ENCODE results near the gene PDE4C. TPM values are rescaled to one million over a fixed set of nuclear protein-coding genes. Genes with fewer than 3 reads are reported as not detected.

Gene PDE4C
- polyA plus RNA-seq, 1 donor from 2014 or later, result 1.6 TPM

DNA sequence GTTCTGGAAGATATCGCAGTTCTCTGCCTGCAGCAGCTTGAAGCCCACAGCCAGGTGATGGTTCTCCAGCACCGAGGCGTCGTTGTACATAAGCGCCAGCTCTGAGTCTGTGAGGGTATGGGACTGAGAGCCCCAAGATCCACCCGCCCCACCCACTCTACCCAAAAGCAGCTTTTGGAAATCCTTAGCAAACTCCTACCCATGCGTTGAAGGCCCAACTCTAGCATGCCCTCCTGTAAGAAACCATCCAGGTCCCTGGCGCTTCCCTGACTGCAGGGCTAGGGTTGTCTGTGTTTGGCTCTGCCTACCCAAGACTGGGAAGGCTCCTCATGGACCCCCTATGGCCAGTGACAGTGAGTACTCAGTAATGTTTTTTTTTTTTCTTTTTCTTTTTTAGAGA is 9.4 kb downstream of the PDE4C start:
- H3K9me3 ChIP-seq (ENCODE audit: low read length), result no peaks in the 10 kb centered on the region
- H3K79me2 ChIP-seq (replicated peaks; ENCODE audit: insufficient read depth, low read length), result no peaks in the 10 kb centered on the region
- no peak overlapping the region for H3K4me2 ChIP-seq (ENCODE audit: low read length)
- peaks cover 5% of the 10 kb centered on the region for H3K27me3 ChIP-seq (ENCODE audit: insufficient read depth, low read depth, low read length)
- no peak overlapping the region for H3K27ac ChIP-seq (ENCODE audit: low read length)
- TF ChIP-seq SMC3 (conservative IDR thresholded peaks at IDR 0.05; ENCODE audit: poor library complexity) (no peak), MXI1 (conservative IDR thresholded peaks at IDR 0.05; ENCODE audit: poor library complexity, severe bottlenecking) (no peak), RAD21 (conservative IDR thresholded peaks at IDR 0.05) (no peak), EZH2 (IDR thresholded peaks at IDR 0.05; ENCODE audit: borderline replicate concordance, insufficient read depth, low read length, poor library complexity, severe bottlenecking) (no peak), EP300 (conservative IDR thresholded peaks at IDR 0.05; ENCODE audit: poor library complexity, severe bottlenecking) (no peak), TAF1 (IDR thresholded peaks at IDR 0.05; ENCODE audit: low read depth) (no peak), POLR2AphosphoS5 (IDR thresholded peaks at IDR 0.05) (no peak)
- TF ChIP-seq, protein P1, sequence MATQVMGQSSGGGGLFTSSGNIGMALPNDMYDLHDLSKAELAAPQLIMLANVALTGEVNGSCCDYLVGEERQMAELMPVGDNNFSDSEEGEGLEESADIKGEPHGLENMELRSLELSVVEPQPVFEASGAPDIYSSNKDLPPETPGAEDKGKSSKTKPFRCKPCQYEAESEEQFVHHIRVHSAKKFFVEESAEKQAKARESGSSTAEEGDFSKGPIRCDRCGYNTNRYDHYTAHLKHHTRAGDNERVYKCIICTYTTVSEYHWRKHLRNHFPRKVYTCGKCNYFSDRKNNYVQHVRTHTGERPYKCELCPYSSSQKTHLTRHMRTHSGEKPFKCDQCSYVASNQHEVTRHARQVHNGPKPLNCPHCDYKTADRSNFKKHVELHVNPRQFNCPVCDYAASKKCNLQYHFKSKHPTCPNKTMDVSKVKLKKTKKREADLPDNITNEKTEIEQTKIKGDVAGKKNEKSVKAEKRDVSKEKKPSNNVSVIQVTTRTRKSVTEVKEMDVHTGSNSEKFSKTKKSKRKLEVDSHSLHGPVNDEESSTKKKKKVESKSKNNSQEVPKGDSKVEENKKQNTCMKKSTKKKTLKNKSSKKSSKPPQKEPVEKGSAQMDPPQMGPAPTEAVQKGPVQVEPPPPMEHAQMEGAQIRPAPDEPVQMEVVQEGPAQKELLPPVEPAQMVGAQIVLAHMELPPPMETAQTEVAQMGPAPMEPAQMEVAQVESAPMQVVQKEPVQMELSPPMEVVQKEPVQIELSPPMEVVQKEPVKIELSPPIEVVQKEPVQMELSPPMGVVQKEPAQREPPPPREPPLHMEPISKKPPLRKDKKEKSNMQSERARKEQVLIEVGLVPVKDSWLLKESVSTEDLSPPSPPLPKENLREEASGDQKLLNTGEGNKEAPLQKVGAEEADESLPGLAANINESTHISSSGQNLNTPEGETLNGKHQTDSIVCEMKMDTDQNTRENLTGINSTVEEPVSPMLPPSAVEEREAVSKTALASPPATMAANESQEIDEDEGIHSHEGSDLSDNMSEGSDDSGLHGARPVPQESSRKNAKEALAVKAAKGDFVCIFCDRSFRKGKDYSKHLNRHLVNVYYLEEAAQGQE (IDR thresholded peaks at IDR 0.05; ENCODE audit: borderline replicate concordance), result no peak
- TF ChIP-seq, protein P2, sequence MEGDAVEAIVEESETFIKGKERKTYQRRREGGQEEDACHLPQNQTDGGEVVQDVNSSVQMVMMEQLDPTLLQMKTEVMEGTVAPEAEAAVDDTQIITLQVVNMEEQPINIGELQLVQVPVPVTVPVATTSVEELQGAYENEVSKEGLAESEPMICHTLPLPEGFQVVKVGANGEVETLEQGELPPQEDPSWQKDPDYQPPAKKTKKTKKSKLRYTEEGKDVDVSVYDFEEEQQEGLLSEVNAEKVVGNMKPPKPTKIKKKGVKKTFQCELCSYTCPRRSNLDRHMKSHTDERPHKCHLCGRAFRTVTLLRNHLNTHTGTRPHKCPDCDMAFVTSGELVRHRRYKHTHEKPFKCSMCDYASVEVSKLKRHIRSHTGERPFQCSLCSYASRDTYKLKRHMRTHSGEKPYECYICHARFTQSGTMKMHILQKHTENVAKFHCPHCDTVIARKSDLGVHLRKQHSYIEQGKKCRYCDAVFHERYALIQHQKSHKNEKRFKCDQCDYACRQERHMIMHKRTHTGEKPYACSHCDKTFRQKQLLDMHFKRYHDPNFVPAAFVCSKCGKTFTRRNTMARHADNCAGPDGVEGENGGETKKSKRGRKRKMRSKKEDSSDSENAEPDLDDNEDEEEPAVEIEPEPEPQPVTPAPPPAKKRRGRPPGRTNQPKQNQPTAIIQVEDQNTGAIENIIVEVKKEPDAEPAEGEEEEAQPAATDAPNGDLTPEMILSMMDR (IDR thresholded peaks at IDR 0.05; ENCODE audit: poor library complexity, severe bottlenecking), result no peak
- no peaks in the 10 kb centered on the region for H4K20me1 ChIP-seq (ENCODE audit: insufficient read depth)
- H3K36me3 ChIP-seq (ENCODE audit: insufficient read depth, low read length), result no peaks in the 10 kb centered on the region
- H3K9me2 ChIP-seq (ENCODE audit: insufficient read depth, low read length), result no peaks in the 10 kb centered on the region
- H3K9ac ChIP-seq (ENCODE audit: low read length), result no peak overlapping the region
- H3K4me3 ChIP-seq (ENCODE audit: low read length), result no peak overlapping the region
- H3F3A ChIP-seq (ENCODE audit: insufficient read depth, low read length, poor library complexity, severe bottlenecking), result no peaks in the 10 kb centered on the region
- no peak overlapping the region for H2AFZ ChIP-seq (ENCODE audit: low read depth, low read length)

DNA sequence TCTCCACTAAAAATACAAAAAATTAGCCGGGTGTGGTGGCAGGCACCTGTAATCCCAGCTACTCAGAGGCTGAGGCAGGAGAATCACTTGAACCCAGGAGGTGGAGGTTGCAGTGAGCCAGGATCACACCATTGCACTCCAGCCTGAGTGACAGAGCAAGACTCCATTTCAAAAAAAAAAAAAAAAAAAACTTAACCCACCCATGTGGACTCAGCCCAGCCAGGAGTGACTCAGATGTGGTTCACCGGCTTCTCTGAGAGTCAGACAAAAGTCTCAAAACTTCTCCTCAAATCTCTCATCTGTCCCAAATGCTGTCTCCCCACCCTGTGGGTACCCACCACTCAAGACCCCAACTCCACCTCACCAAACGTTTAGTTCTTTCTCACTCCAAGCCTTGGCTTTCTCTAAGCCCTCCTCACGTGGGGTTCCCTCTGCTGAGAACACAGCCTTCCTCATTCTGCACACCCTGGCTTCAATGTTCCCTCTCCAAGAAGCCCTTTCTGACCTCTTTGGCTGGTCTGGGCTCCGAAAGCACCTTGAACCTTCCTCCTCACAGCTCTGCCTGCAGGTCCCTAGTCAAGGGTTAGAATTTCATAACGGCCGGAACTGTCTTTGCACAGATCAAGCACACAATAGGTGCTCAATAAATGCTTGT is 11.3 kb downstream of the PDE4C start:
- no peaks in the 10 kb centered on the region for H3K9me3 ChIP-seq (ENCODE audit: low read length)
- no peaks in the 10 kb centered on the region for H3K79me2 ChIP-seq (replicated peaks; ENCODE audit: insufficient read depth, low read length)
- TF ChIP-seq RAD21 (conservative IDR thresholded peaks at IDR 0.05) (no peak), EZH2 (IDR thresholded peaks at IDR 0.05; ENCODE audit: borderline replicate concordance, insufficient read depth, low read length, poor library complexity, severe bottlenecking) (no peak)
- TF ChIP-seq, protein P2 (IDR thresholded peaks at IDR 0.05; ENCODE audit: poor library complexity, severe bottlenecking), result no peak
- TF ChIP-seq, protein P1 (IDR thresholded peaks at IDR 0.05; ENCODE audit: borderline replicate concordance), result no peak
- no peaks in the 10 kb centered on the region for H3K27me3 ChIP-seq (ENCODE audit: insufficient read depth, low read depth, low read length)
- no peaks in the 10 kb centered on the region for H3K36me3 ChIP-seq (ENCODE audit: insufficient read depth, low read length)
- no peak overlapping the region for H3K27ac ChIP-seq (ENCODE audit: low read length)
- H3F3A ChIP-seq (ENCODE audit: insufficient read depth, low read length, poor library complexity, severe bottlenecking), result no peaks in the 10 kb centered on the region
- H3K9ac ChIP-seq (ENCODE audit: low read length), result no peak overlapping the region
- H3K9me2 ChIP-seq (ENCODE audit: insufficient read depth, low read length), result no peaks in the 10 kb centered on the region
- no peak overlapping the region for H3K4me2 ChIP-seq (ENCODE audit: low read length)
- no peaks in the 10 kb centered on the region for H4K20me1 ChIP-seq (ENCODE audit: insufficient read depth)
- H3K4me3 ChIP-seq (ENCODE audit: low read length), result no peak overlapping the region
- H2AFZ ChIP-seq (ENCODE audit: low read depth, low read length), result no peak overlapping the region

Measured in neural cell (in vitro differentiated cells).